ENCODE measurements around the gene TMEM167B. TPM values are rescaled to one million over a fixed set of nuclear protein-coding genes. Genes with fewer than 3 reads are reported as not detected.

The TMEM167B gene
- total RNA-seq, 1 experiment from 2014 or later, result 18.1 TPM

GRCh38 chr1:109080441-109081082 lies 10.0 kb upstream of the TMEM167B start:
- H3K9me3 ChIP-seq (ENCODE audit: control insufficient read depth, insufficient read depth, low read depth, low read length), result no peaks in the 10 kb centered on the region
- in situ Hi-C loops (cut with HindIII; ENCODE audit: low pct_unique_long_range_greater_than_20kb, low sequenced_read_pairs), result no loop called here
- ChIA-PET POLR2A (no interaction called here), CTCF (no interaction called here)
- no peak overlapping the region for H3K4me3 ChIP-seq (ENCODE audit: low read depth in 2 of 2, low read length in 2 of 2)
- no peak for DNase-seq (ENCODE audit: low read depth, low spot score)
- TF ChIP-seq SIN3A (IDR thresholded peaks at IDR 0.05; ENCODE audit: borderline replicate concordance, insufficient read depth, low read depth, low read length) (no peak), TCF7L2 (IDR thresholded peaks at IDR 0.05; ENCODE audit: low read depth, low read length) (no peak), CTCF (IDR thresholded peaks at IDR 0.05) (no peak)
- TF ChIP-seq, protein P1, sequence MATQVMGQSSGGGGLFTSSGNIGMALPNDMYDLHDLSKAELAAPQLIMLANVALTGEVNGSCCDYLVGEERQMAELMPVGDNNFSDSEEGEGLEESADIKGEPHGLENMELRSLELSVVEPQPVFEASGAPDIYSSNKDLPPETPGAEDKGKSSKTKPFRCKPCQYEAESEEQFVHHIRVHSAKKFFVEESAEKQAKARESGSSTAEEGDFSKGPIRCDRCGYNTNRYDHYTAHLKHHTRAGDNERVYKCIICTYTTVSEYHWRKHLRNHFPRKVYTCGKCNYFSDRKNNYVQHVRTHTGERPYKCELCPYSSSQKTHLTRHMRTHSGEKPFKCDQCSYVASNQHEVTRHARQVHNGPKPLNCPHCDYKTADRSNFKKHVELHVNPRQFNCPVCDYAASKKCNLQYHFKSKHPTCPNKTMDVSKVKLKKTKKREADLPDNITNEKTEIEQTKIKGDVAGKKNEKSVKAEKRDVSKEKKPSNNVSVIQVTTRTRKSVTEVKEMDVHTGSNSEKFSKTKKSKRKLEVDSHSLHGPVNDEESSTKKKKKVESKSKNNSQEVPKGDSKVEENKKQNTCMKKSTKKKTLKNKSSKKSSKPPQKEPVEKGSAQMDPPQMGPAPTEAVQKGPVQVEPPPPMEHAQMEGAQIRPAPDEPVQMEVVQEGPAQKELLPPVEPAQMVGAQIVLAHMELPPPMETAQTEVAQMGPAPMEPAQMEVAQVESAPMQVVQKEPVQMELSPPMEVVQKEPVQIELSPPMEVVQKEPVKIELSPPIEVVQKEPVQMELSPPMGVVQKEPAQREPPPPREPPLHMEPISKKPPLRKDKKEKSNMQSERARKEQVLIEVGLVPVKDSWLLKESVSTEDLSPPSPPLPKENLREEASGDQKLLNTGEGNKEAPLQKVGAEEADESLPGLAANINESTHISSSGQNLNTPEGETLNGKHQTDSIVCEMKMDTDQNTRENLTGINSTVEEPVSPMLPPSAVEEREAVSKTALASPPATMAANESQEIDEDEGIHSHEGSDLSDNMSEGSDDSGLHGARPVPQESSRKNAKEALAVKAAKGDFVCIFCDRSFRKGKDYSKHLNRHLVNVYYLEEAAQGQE (IDR thresholded peaks at IDR 0.05; ENCODE audit: insufficient read depth in 1 of 2, low read depth in 2 of 2, low read length in 1 of 2), result no peak
- no peaks in the 10 kb centered on the region for H3K27me3 ChIP-seq (ENCODE audit: control insufficient read depth, insufficient read depth, low read length)
- peaks cover 1% of the 10 kb centered on the region; the same call in 1 of the 2 replicates for H3K36me3 ChIP-seq (ENCODE audit: control insufficient read depth, insufficient read depth, low read length)
- H3K4me1 ChIP-seq (ENCODE audit: control insufficient read depth, insufficient read depth, low read length), result peaks cover 4% of the 10 kb centered on the region; the same call in 1 of the 2 replicates
- H3K27ac ChIP-seq (ENCODE audit: low read length), result no peak overlapping the region; the same call in 1 of the 2 replicates
- ATAC-seq, result no peak
- no TSS peak for BruUV-seq (replicated peaks)
- intact Hi-C loops (cut with micrococcal nuclease; ENCODE audit: unreplicated experiment), result no loop called here

- intact Hi-C loops (cut with micrococcal nuclease; ENCODE audit: unreplicated experiment), result no loop called here
- TF ChIP-seq TCF7L2 (IDR thresholded peaks at IDR 0.05; ENCODE audit: low read depth, low read length) (no peak), CTCF (IDR thresholded peaks at IDR 0.05) (no peak), SIN3A (IDR thresholded peaks at IDR 0.05; ENCODE audit: borderline replicate concordance, insufficient read depth, low read depth, low read length) (no peak), POLR2AphosphoS5 (IDR thresholded peaks at IDR 0.05; ENCODE audit: low read depth, low read length) (no peak)
- TF ChIP-seq, protein P1 (IDR thresholded peaks at IDR 0.05; ENCODE audit: insufficient read depth in 1 of 2, low read depth in 2 of 2, low read length in 1 of 2), result no peak
- no peak for DNase-seq (ENCODE audit: low read depth, low spot score)
- BruUV-seq (replicated peaks), result no TSS peak
- POLR2A ChIA-PET, result interaction anchor here (0.6 kb wide), 1 partner anchor 920 kb away, joined by 3 read pairs; no protein-coding TSS in a partner anchor
- H3K27me3 ChIP-seq (ENCODE audit: control insufficient read depth, insufficient read depth, low read length), result no peaks in the 10 kb centered on the region
- CTCF ChIA-PET, result interaction anchor here (0.9 kb wide), 1 partner anchor 920 kb away, joined by 3 read pairs; no protein-coding TSS in a partner anchor
- H3K4me3 ChIP-seq (ENCODE audit: low read depth in 2 of 2, low read length in 2 of 2), result no peak overlapping the region
- ATAC-seq, result no peak
- no peaks in the 10 kb centered on the region for H3K9me3 ChIP-seq (ENCODE audit: control insufficient read depth, insufficient read depth, low read depth, low read length)
- H3K4me1 ChIP-seq (ENCODE audit: control insufficient read depth, insufficient read depth, low read length), result 0 out of 2 replicates have a peak, but pooled peaks cover 2% of the 10 kb centered on the region
- no peak overlapping the region for H3K27ac ChIP-seq (ENCODE audit: low read length)
- no peaks in the 10 kb centered on the region for H3K36me3 ChIP-seq (ENCODE audit: control insufficient read depth, insufficient read depth, low read length)
- in situ Hi-C loops (cut with HindIII; ENCODE audit: low pct_unique_long_range_greater_than_20kb, low sequenced_read_pairs), result no loop called here
These were observed 7.1 kb upstream of the TMEM167B start for GRCh38 chr1:109083501-109083900.
